Measurements from ENCODE around the gene PCBP3. TPM values are rescaled to one million over a fixed set of nuclear protein-coding genes. Genes with fewer than 3 reads are reported as not detected.
"Not testable (repeated sequence)": the region's sequence is repeated elsewhere in the genome, so short reads cannot be mapped to it uniquely, and the experiment has no call there.

PCBP3 gene
- total RNA-seq, 1 donor from 2014 or later: 4.9 TPM

DNA sequence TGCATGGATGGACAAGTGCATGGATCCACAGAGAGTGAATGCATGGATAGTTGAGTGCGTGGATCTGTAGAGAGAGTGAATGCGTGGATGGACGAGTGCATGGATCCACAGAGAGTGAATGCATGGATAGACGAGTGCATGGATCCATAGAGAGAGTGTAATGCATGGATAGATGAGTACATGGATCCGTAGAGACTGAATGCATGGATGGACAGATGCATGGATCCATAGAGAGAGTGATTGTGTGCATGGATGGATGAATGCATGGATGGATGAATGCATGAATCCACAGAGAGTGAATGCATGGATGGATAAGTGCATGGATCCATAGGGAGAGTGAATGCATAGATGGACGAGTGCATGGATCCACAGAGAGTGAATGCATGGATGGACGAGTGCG lies 153.8 kb downstream of the PCBP3 start:
- intact Hi-C loops (cut with DNase I): no loop called here
- no peak for DNase-seq (ENCODE audit: low spot score)

DNA sequence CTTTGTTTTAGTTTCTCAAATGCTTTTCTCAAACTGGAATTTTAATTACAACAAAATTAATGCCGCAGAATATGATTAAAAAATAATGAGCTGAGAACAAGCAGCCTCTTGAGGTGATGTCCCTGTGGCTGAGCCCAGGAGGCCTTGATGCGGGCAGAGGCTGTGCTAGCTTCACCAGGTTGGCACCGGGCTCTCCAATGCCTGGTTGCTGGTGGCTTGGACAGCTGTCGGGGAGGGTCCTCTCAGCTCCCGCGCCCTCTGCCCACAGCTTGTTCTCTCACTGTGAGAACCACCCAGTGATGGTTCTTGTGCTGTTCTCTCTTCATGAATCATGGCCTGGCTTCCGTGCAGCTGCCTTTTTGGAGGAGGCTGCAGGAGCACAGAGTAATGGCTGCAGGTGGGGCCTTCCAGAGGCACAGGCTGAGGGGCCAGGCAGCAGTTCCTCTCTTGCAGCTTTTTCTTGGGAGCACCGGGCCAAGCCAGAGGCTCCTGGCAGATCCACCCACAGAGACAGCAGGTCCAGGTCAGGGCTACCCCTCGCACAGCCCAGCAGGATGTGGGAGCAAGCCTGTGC lies 156.3 kb downstream of the PCBP3 start:
- intact Hi-C loops (cut with DNase I): no loop called here
- DNase-seq (ENCODE audit: low spot score): no peak

DNA sequence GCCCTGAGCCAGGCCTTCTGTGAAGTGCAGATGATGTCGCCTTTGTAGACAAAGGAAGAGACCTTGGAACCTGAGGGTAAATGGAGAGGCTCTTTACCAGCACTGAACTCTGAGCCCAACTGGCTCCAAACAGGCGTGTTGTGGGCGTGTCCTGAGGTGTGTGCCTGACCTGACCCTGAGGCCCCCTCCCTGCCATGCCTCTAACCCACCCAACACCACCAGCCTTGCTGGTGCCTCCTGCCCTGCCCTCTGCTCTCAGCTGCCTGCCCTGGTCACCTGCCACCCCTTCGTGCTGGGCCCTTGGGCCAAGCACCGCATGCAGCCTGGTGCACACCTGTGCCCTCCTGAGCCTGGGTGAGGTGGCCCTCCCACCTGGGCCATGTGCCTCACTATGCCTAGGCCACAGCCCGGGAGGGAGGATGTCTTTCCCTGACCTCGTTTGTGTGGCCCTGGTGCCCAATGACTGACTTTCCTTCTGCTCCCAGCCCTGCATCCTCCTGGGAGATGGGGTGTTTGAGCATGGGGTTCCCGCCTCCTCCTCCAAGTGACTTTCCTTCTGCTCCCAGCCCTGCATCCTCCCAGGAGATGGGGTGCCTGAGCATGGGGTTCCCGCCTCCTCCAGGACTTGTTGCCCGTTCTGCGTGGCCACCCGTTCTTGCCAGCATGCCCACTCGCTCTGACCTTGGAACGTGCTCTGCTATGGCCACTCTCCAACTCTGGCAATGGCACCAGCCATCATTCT lies 157.0 kb downstream of the PCBP3 start:
- no peak for DNase-seq (ENCODE audit: low spot score)
- intact Hi-C loops (cut with DNase I): no loop called here

DNA sequence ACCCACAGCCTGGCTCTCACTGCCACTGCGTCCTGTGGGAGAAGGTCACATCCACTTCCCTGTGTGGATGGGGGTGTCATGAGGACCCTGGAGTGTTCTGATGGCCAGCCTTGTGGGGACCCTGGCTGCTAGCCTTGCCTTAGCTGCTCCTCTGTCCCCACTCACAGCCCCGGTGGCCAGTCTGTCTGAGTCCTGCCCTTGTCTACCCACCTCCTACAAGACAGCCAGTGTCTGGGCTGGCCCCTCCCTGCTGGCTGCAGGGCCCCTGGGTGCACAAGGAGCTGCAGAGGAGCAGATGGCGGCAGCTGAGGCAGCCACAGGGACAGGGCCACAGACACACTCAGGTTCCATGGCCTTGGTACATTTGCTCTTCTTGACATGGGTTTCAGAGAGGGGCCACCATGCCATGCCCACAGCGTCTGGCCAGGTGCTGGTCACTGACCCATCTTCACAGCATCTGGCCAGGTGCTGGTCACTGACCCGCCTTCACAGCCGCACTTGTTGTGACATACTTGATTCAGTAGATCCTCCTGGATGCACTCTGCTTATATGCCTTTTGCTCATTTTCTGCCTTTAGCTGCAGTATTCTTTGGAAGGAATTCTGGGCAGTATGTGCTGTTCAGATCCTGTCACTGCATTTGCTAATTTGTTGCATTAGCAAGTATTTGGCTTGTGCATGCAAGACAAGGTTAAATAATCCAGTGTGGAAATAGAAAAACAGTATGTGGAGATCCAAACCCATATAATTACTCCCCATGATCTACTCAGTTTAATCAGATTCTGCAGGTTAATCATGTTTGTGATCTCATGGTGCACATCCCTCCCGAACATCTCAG lies 157.8 kb downstream of the PCBP3 start:
- intact Hi-C loops (cut with DNase I): no loop called here
- DNase-seq (ENCODE audit: low spot score): no peak

DNA sequence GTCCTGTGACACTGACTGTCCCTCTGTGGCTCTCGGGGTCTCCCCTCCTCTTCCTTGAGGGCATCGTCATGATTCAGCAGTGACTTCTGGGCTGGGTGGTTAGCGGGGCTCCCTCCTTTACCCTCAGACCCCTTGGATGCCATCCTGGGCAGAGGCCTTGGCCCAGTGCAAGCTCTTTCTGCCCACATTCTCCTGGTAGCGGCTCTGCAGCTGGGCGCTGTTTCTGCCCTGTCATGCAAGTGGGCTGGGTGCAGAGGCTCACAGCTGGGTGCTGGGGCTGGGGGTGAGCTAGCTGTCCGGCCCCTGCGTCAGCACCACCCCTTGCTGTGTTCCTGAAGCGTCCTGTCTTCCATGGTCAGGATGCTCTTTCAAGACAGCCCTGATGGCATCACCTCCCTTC lies 158.5 kb downstream of the PCBP3 start:
- DNase-seq (ENCODE audit: low spot score): no peak
- intact Hi-C loops (cut with DNase I): no loop called here

DNA sequence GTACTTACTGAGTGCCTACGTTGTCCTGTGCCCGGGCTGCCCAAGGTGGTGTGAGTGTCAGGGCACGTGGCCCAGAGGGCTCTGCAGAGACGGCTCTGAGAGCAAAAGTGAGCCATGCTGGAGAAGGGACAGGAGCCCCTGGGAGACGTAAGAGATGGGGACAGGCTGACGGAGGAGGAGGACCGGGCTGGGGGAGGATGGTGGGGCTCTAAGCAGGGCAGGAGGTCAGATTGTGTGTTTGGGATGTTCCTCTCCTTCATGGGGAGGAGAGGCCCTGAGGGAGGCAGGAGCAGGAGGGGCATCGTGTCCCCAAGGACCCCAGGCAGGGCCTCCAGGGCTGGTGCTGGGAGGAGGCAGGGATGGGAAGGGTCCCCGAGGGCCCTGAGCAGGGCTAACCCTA lies 158.9 kb downstream of the PCBP3 start:
- intact Hi-C loops (cut with DNase I): no loop called here
- DNase-seq (ENCODE audit: low spot score): no peak

DNA sequence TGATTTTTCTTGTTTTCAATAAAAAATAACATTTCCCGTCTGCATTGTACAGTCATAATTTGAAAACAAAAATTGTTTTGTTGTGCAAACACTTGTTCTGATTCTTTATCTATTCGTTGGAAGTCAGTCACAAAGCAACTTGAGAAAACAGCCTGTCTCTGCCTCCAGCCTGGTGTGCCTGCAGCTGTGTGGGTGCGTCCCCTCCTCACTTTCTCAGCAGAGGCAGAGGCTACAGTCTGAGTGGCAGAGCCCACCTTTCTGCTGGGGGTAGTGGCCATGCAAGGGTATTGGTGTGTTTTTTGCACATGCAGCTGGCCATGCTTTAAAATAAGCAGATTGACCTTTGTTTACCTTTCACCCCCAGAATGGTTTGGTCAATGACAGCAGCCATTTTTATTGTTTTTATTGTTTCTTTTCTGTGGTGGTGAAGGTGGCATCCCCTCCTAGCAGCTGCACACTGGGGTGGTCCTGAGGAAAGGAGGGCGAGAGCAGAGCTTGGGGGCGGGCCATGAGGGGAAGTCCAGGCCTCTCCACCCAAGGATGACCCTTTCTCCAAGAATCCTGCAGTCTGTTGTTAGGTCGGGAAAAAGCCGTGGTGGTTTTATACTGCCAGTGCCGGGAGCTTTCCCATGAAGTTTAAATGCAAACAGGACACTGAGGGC lies 159.6 kb downstream of the PCBP3 start:
- intact Hi-C loops (cut with DNase I): no loop called here
- no peak for DNase-seq (ENCODE audit: low spot score)

DNA sequence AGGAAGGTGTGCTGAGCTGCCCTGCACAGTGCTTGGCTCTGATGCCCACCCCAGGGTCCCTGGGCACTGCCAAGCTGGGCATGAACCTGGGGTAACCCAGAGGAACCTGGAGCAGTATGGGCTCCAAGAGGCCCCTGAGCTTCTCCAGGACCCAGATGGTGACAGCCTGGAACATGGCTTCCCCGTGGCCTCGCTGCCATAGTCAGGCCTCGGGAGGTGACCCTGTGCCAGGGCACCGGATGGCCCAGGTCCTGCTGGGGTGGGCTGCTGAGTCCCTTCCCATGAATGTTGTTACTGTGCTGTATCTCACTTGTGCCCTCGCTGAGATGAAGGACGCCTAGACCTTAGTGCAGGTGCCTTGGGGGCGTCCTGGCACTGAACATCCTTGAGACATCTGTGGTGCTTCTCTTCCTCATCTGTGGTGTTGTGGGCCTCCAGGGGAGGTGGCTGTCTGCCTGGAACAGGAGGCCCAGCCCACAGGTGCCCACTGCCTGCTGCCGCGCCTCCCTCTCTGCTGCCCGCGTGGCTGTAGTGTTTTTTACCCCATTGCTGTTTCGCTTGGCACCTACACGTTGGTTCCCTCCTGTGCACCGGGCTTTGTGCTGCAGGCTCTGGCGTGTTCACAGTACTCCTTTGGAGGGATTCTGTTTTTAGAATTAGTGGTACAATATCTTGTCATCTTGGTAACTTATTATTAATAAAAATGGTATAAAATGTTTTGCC lies 160.3 kb downstream of the PCBP3 start:
- no peak for DNase-seq (ENCODE audit: low spot score)
- intact Hi-C loops (cut with DNase I): no loop called here

DNA sequence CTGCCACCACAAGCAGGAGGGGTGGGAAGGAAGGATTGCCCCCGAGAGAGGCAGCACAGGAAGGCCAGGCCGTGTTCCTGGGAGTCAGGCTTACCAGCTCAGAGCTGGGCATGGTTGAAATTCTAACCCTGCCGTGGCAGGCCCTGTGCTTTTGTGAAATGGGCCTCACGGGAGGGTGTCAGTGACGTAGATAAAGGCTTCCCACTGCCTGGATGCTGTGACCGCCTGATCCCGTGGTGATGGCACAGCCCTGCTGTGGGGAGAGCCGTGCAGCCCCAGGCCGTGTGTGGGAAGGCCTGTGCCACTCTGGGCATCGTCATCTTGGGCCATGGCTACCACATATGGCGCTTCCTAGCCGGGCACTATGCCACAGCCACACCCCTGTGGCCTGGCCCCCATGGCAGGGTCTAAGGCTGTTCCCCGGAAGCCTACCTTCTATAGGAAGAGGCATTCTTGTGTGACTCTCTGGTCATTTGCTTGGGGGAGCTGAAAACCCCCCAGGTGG lies 161.3 kb downstream of the PCBP3 start:
- DNase-seq (ENCODE audit: low spot score): no peak
- intact Hi-C loops (cut with DNase I): no loop called here

DNA sequence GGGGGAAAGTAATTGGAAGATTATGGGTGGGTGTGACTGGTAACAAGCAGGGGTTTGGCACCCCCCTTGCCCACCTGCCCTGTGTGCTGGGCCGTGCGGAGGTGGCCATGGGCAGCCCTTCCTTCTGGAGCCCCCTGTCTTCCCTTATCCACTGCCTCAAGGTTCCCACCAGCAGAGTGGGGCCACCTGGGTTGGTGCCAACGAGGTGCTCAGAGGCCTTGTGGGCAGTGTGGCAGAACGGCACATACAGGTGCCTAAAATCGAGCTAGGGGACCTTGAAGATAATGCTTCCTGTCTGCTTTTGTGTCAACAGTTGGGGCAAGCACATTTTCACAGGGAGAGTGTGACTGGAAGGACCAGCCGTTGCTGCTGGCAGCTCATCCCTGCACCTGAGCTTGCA lies 161.8 kb downstream of the PCBP3 start:
- intact Hi-C loops (cut with DNase I): no loop called here
- DNase-seq (ENCODE audit: low spot score): no peak

DNA sequence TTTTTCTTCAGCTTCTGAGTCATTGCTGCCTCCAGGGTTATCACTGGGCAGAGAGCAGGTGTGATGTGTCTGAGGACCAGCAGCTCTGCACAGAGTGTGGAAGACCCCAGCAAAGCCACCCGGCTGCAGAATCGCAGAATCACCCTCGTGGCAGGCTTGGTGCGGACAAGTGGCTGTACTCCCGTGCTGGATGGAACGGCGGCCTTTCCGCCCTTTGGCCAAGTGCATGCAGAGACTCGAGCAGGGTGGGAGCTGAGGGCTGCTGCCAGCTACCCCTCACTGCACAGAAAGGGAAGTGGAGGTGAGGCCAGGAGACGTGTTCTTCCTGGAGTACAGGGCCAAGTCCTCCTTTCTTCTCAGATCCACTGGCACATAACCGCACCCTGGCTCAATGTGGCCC lies 162.5 kb downstream of the PCBP3 start:
- intact Hi-C loops (cut with DNase I): no loop called here
- DNase-seq (ENCODE audit: low spot score): no peak

DNA sequence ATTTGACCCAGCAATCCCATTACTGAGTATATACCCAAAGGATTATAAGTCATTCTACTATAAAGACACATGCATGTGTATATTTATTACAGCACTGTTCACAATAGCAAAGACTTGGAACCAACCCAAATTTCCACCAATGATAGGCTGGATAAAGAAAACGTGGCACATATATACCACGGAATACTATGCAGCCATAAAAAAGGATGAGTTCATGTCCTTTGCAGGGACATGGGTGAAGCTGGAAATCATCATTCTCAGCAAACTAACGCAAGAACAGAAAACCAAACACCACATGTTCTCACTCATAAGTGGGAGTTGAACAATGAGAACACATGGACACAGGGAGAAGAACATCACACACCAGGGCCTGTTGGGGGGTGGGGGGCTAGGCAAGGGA lies 165.1 kb downstream of the PCBP3 start:
- DNase-seq (ENCODE audit: low spot score); intact Hi-C loops (cut with DNase I): not testable (repeated sequence)

DNA sequence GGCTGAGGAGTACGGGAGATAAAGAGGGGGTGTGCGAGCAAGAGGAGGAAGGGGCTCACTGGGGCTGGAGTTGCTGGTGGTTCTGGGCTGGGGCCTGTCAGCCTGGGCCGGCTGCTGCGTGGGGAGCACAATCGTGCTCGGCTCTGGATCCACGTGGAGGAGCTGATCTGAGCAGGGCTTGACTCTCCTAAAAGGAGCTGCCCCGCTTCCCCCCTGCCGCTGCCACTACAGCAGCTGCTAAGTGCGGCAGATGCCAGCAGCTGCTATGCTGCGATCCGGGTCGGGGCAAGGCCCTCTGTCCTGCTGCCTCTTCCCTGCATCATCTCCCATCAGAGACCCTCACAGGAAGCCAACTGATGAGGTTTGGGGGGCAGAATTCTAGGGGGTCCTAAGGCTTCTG lies 165.9 kb downstream of the PCBP3 start:
- DNase-seq (ENCODE audit: low spot score): no peak
- intact Hi-C loops (cut with DNase I): no loop called here

DNA sequence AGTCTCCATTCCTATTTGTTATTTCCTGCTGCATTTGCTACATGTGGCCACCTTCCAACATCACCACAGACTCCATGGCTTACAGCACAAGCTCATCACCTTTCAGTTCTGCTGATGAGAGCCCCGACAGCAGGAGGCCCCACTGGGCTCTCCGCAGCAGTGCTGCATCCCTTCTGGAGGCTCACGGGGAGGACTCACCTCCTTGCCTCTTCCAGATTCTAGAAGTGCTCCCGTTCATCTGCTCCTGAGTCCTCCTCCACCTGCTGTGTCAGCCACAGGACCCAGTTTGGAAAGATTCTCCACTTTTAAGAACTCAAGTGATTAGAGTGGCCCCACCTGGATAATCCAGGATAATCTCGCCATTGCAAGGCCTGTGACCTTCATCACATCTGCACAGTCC lies 167.6 kb downstream of the PCBP3 start:
- intact Hi-C loops (cut with DNase I): no loop called here
- DNase-seq (ENCODE audit: low spot score): no peak

DNA sequence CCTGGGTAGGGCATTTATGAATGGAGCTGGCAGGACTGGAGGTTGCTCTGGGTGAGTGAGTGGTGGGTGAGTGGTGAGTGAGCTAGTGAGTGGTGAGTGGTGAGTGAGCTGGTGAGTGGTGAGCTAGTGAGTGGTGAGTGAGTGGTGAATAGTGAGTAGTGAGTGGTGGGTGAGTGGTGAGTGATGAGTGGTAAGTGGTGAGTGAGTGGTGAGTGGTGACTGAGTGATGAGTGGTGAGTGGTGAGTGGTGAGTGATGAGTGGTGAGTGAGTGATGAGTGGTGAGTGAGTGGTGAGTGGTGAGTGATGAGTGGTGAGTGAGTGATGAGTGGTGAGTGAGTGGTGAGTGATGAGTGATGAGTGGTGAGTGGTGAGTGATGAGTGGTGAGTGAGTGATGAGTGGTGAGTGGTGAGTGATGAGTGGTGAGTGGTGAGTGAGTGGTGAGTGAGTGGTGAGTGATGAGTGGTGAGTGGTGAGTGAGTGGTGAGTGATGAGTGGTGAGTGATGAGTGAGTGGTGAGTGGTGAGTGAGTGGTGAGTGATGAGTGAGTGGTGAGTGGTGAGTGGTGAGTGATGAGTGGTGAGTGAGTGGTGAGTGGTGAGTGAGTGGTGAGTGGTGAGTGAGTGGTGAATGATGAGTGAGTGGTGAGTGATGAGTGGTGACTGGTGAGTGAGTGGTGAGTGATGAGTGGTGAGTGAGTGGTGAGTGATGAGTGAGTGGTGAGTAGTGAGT lies 170.8 kb downstream of the PCBP3 start:
- DNase-seq (ENCODE audit: low spot score); intact Hi-C loops (cut with DNase I): not testable (repeated sequence)

DNA sequence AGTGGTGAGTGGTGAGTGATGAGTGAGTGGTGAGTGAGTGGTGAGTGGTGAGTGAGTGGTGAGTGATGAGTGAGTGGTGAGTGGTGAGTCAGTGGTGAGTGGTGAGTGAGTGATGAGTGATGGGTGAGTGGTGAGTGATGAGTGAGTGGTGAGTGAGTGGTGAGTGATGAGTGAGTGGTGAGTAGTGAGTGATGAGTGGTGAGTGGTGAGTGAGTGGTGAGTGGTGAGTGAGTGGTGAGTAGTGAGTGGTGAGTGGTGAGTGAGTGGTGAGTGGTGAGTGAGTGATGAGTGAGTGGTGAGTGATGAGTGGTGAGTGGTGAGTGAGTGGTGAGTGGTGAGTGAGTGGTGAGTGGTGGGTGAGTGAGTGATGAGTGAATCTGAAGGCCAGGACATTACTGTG lies 172.3 kb downstream of the PCBP3 start:
- intact Hi-C loops (cut with DNase I); DNase-seq (ENCODE audit: low spot score): not testable (repeated sequence)

DNA sequence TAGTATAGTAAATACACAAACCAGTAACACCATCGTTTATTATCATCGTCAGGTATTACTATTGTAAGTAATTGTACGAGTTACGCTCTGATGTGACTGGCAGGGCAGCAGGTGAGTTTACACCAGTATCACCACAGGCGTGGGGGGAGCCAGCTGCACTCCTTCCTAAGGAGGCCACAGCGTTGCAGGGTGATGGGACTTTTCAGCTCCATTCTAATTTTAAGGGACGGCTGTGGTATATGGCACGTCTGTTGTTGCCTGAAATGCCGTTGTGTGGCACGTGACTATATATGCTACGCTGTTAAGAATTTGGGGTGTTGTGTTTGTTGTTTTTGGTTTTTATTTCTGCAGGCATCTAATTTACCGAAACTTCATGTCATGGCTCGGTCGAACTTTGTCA lies 173.3 kb downstream of the PCBP3 start:
- no peak for DNase-seq (ENCODE audit: low spot score)
- intact Hi-C loops (cut with DNase I): no loop called here

DNA sequence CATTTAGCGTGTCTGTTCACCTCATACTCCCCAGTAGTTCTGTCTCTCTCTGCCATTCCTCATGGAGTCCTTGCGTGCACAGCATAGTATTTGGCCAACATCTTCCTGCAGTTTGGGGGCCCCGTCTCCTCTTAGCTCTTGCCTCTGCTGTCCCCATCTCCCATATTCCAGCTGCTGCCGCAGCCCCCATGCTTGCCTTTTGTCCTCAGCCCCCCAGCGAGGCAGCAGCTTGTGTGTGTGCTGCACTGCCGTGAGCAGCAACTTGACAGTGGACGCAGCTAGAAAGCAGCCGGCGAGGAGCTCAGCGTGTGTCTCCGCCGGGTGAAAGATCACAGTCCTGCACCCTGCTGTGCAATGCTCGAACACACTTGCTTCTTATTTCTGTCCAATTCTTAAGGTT lies 173.8 kb downstream of the PCBP3 start:
- intact Hi-C loops (cut with DNase I): no loop called here
- no peak for DNase-seq (ENCODE audit: low spot score)

All from cardiac septum (tissue), 1 donor.